Pericardium fibroblast (primary cell): ENCODE results near the gene TEX261. TPM values are rescaled to one million over a fixed set of nuclear protein-coding genes. Genes with fewer than 3 reads are reported as not detected.

ENCODE experiments used
- total RNA-seq: library from RNA; depleted of rRNA; stranded (reverse); fragments of >200 nt; gene quantifications from 2 replicates; pipeline ENCODE4 v1.2.3, GENCODE V29; 2015

Gene TEX261
- 28.8 and 38.5 TPM in 2 replicates for total RNA-seq

GRCh38 chr2:70994699-70995425 is at the start of gene TEX261:
Gene TEX261, minus strand, starts transcription at chr2:70994873. Its CDS starts 116 bp downstream, at chr2:70994757.

GRCh38 chr2:70978341-70979179 is 16.1 kb downstream of the TEX261 start, which contains the start of gene ANKRD53:
Gene ANKRD53, plus strand, starts transcription at chr2:70978630. Its CDS starts 16 bp downstream, at chr2:70978646.

Other genes with a start within 250 kb of the TEX261 start
- gene ADD2, start 226.7 kb downstream of the TEX261 start, total RNA-seq = 0.12 and 1.2 TPM in 2 replicates
- not detected in 2 replicates for gene FIGLA, start 204.2 kb downstream of the TEX261 start, total RNA-seq
- not detected in 2 replicates for gene CLEC4F, start 174.3 kb downstream of the TEX261 start, total RNA-seq
- gene CD207, start 159.1 kb downstream of the TEX261 start, total RNA-seq = not detected in 2 replicates
- 1.4 and 1.5 TPM in 2 replicates for gene VAX2, start 94.3 kb downstream of the TEX261 start, total RNA-seq
- 0.51 and 0.93 TPM in 2 replicates for gene ATP6V1B1, start 59.0 kb downstream of the TEX261 start, total RNA-seq
- 0.12 and 0.77 TPM in 2 replicates for gene ANKRD53, start 16.2 kb downstream of the TEX261 start, total RNA-seq
- 49.2 and 82.3 TPM in 2 replicates for gene NAGK, start 73.8 kb upstream of the TEX261 start, total RNA-seq
- 12.3 and 13.8 TPM in 2 replicates for gene MCEE, start 135.4 kb upstream of the TEX261 start, total RNA-seq
- gene MPHOSPH10, start 135.8 kb upstream of the TEX261 start, total RNA-seq = 14.3 and 14.4 TPM in 2 replicates
- gene PAIP2B, start 232.2 kb upstream of the TEX261 start, total RNA-seq = 0.35 and 1.9 TPM in 2 replicates